SH-SY5Y (cell line): ENCODE measurements around the gene CNN3.

Source experiments
- GATA2 ChIP-seq: IDR thresholded peaks from 2 replicates; pipeline ENCODE4 v1.6.1; 2011; ENCODE audit warnings: mild to moderate bottlenecking, low read depth, low read length
- GATA3 ChIP-seq: IDR thresholded peaks from 2 replicates; pipeline ENCODE4 v1.6.1; 2011; ENCODE audit warnings: low read depth, mild to moderate bottlenecking, low read length, moderate library complexity

Gene CNN3

GRCh38 chr1:94872771-94873495 lies 54.0 kb downstream of the CNN3 start:
- TF ChIP-seq GATA2 (no peak), GATA3 (no peak)

GRCh38 chr1:94871031-94871430 lies 55.9 kb downstream of the CNN3 start:
- TF ChIP-seq GATA2 (no peak), GATA3 (no peak)

GRCh38 chr1:94866164-94866807 lies 60.6 kb downstream of the CNN3 start:
- no peak for TF ChIP-seq GATA3
- TF ChIP-seq GATA2 = no peak

GRCh38 chr1:94865360-94865759 lies 61.5 kb downstream of the CNN3 start:
- TF ChIP-seq GATA3 (no peak), GATA2 (no peak)

- no peak for TF ChIP-seq GATA3
- no peak for TF ChIP-seq GATA2
These were observed 62.1 kb downstream of the CNN3 start for GRCh38 chr1:94864821-94865220.

- TF ChIP-seq GATA2 (no peak), GATA3 (no peak)
These were observed 63.0 kb downstream of the CNN3 start for GRCh38 chr1:94863919-94864318.

GRCh38 chr1:94863297-94863911 lies 63.5 kb downstream of the CNN3 start:
- TF ChIP-seq GATA3 (no peak), GATA2 (no peak)

- TF ChIP-seq GATA2 = no peak
- TF ChIP-seq GATA3 = no peak
These were observed 64.2 kb downstream of the CNN3 start for GRCh38 chr1:94862718-94863117.

- TF ChIP-seq GATA2 = peak; percentile 77
- TF ChIP-seq GATA3 = peak; percentile 70
These were observed 67.7 kb downstream of the CNN3 start for GRCh38 chr1:94859174-94859573.

- TF ChIP-seq GATA3 (no peak), GATA2 (no peak)
These were observed 68.6 kb downstream of the CNN3 start for GRCh38 chr1:94858276-94858675.

- TF ChIP-seq GATA2 = no peak
- no peak for TF ChIP-seq GATA3
These were observed 70.0 kb downstream of the CNN3 start for GRCh38 chr1:94856868-94857267.

- TF ChIP-seq GATA3 (no peak), GATA2 (no peak)
These were observed 70.9 kb downstream of the CNN3 start for GRCh38 chr1:94856004-94856403.

- no peak for TF ChIP-seq GATA2
- no peak for TF ChIP-seq GATA3
These were observed 71.6 kb downstream of the CNN3 start for GRCh38 chr1:94855307-94855700.

GRCh38 chr1:94854458-94855306 lies 72.2 kb downstream of the CNN3 start:
- TF ChIP-seq GATA2 = no peak
- no peak for TF ChIP-seq GATA3

- TF ChIP-seq GATA2 = no peak
- no peak for TF ChIP-seq GATA3
These were observed 74.1 kb downstream of the CNN3 start for GRCh38 chr1:94852788-94853187.

- TF ChIP-seq GATA2 (no peak), GATA3 (no peak)
These were observed 75.3 kb downstream of the CNN3 start for GRCh38 chr1:94851571-94851970.
